Measurements from ENCODE around the gene JPT1. TPM values are rescaled to one million over a fixed set of nuclear protein-coding genes. Genes with fewer than 3 reads are reported as not detected.

The JPT1 gene
- total RNA-seq, 1 donor from 2014 or later: 236 TPM

GRCh38 chr17:75116737-75117136 is 37.6 kb downstream of the JPT1 start:
- peaks cover 5% of the 10 kb centered on the region for H3K27me3 Mint-ChIP-seq (ENCODE audit: insufficient read depth, low read depth)
- H2AFZ ChIP-seq (replicated peaks): no peak overlapping the region
- H3K27me3 ChIP-seq: no peaks in the 10 kb centered on the region
- H3K4me1 Mint-ChIP-seq: peaks cover 17% of the 10 kb centered on the region
- H3K9ac ChIP-seq: no peak overlapping the region
- no peaks in the 10 kb centered on the region for H3K9me3 Mint-ChIP-seq
- no peak overlapping the region for H3K27ac ChIP-seq
- no peak overlapping the region for H3K4me3 Mint-ChIP-seq
- H3K4me3 ChIP-seq: no peak overlapping the region
- no peak overlapping the region for H3K27ac Mint-ChIP-seq
- TF ChIP-seq CTCF (IDR thresholded peaks at IDR 0.05) (no peak), EZH2phosphoT487 (IDR thresholded peaks at IDR 0.05) (no peak), EZH2 (IDR thresholded peaks at IDR 0.05) (no peak)
- no peaks in the 10 kb centered on the region for H3K79me2 ChIP-seq (ENCODE audit: low read depth)
- peaks cover 3% of the 10 kb centered on the region for H3K4me1 ChIP-seq
- DNase-seq (ENCODE audit: low spot score): no peak
- H3K36me3 ChIP-seq: no peaks in the 10 kb centered on the region
- peaks cover 9% of the 10 kb centered on the region for H3K36me3 Mint-ChIP-seq
- peaks cover 5% of the 10 kb centered on the region for H3F3A ChIP-seq (ENCODE audit: low read depth)
- H4K20me1 ChIP-seq (ENCODE audit: low read depth): no peaks in the 10 kb centered on the region
- no peaks in the 10 kb centered on the region for H3K9me3 ChIP-seq (ENCODE audit: low read depth)
- H3K4me2 ChIP-seq: no peak overlapping the region

DNA sequence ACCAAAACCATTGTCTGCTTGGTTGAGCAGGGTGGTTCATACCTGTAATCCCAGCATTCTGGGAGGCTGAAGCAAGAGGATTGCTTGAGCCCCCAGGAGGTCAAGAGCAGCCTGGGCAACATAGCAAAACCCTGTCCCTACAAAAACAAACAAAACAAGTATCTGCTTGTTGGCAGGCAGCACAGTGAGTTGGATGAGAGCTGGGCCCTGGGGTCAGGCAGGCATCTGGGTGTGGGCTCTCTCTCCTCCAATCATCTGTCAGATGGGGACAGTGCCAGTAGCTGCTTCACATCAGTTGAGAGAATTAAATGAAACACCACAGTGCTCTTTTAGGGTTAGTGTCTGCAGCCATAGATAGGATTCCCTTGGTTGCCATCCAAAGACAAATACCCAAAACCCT is 38.8 kb downstream of the JPT1 start:
- Mint-ChIP-seq H3K27ac (no peak overlapping the region), H3K4me3 (no peak overlapping the region), H3K4me1 (peaks cover 19% of the 10 kb centered on the region), H3K9me3 (no peaks in the 10 kb centered on the region), H3K27me3 (ENCODE audit: insufficient read depth, low read depth) (peaks cover 5% of the 10 kb centered on the region), H3K36me3 (peaks cover 5% of the 10 kb centered on the region)
- Histone ChIP-seq H3K4me2 (no peak overlapping the region), H3K9ac (no peak overlapping the region), H3K79me2 (ENCODE audit: low read depth) (peaks cover 5% of the 10 kb centered on the region), H2AFZ (replicated peaks) (no peak overlapping the region), H4K20me1 (ENCODE audit: low read depth) (no peaks in the 10 kb centered on the region), H3K4me1 (peaks cover 3% of the 10 kb centered on the region), H3K27ac (no peak overlapping the region), H3K9me3 (ENCODE audit: low read depth) (no peaks in the 10 kb centered on the region), H3F3A (ENCODE audit: low read depth) (peaks cover 5% of the 10 kb centered on the region), H3K27me3 (no peaks in the 10 kb centered on the region), H3K4me3 (no peak overlapping the region), H3K36me3 (no peaks in the 10 kb centered on the region)
- DNase-seq (ENCODE audit: low spot score): no peak
- no peak for TF ChIP-seq EZH2phosphoT487 (IDR thresholded peaks at IDR 0.05)
- TF ChIP-seq CTCF (IDR thresholded peaks at IDR 0.05): no peak
- no peak for TF ChIP-seq EZH2 (IDR thresholded peaks at IDR 0.05)

- Histone ChIP-seq H3K9ac (no peak overlapping the region), H3K4me1 (peaks cover 3% of the 10 kb centered on the region), H4K20me1 (ENCODE audit: low read depth) (no peaks in the 10 kb centered on the region), H3K27me3 (no peaks in the 10 kb centered on the region), H3K9me3 (ENCODE audit: low read depth) (no peaks in the 10 kb centered on the region), H3K79me2 (ENCODE audit: low read depth) (peaks cover 8% of the 10 kb centered on the region), H3K27ac (no peak overlapping the region), H2AFZ (replicated peaks) (peak overlapping the region; percentile 68), H3F3A (ENCODE audit: low read depth) (peaks cover 5% of the 10 kb centered on the region), H3K36me3 (no peaks in the 10 kb centered on the region), H3K4me3 (no peak overlapping the region), H3K4me2 (peak overlapping the region; percentile 39)
- H3K4me3 Mint-ChIP-seq: peak overlapping the region; percentile 70
- peaks cover 2% of the 10 kb centered on the region for H3K36me3 Mint-ChIP-seq
- peaks cover 22% of the 10 kb centered on the region for H3K4me1 Mint-ChIP-seq
- TF ChIP-seq EZH2 (IDR thresholded peaks at IDR 0.05) (no peak), CTCF (IDR thresholded peaks at IDR 0.05) (no peak), EZH2phosphoT487 (IDR thresholded peaks at IDR 0.05) (no peak)
- peak; percentile 0 for DNase-seq (ENCODE audit: low spot score)
- peaks cover 5% of the 10 kb centered on the region for H3K27me3 Mint-ChIP-seq (ENCODE audit: insufficient read depth, low read depth)
- H3K9me3 Mint-ChIP-seq: no peaks in the 10 kb centered on the region
- peak overlapping the region; percentile 37 for H3K27ac Mint-ChIP-seq
Observed at GRCh38 chr17:75114552-75115314, 39.6 kb downstream of the JPT1 start.
